H1 (cell line): ENCODE measurements around the gene FCF1. TPM values are rescaled to one million over a fixed set of nuclear protein-coding genes. Genes with fewer than 3 reads are reported as not detected.

Source experiments
- CTCF ChIA-PET: fragments of 300-600 bp; sonication (Branson Sonifier 250); formaldehyde crosslinking; loops from one replicate; lab custom pipeline; 2021; ENCODE audit not compliant: partially characterized antibody; lab: Charles Lee
- POLR2A ChIA-PET: fragments of 300-600 bp; sonication (Branson Sonifier 250); formaldehyde crosslinking; loops from one replicate; lab custom pipeline; 2021; ENCODE audit warnings: inconsistent platforms; ENCODE audit not compliant: partially characterized antibody; lab: Charles Lee
- DNase-seq, 2 experiments: peaks; one replicate each; pipeline versions ENCODE4 v3.0.0 to v3.0.0-alpha.2; 2010 to 2022; ENCODE audit warnings: low spot score in 2 of 2, low read depth in 1 of 2, mixed read lengths in 1 of 2
- FAIRE-seq: peaks from 2 replicates; lab custom pipeline; 2011; peaks lifted over from hg19 to GRCh38; lab: Jason Lieb, UNC
- H2AFZ ChIP-seq: 2 replicates; pipeline ENCODE4 v1.8.1; 2012; ENCODE audit warnings: low read length, inconsistent platforms
- H2AK5ac ChIP-seq: 2 replicates; pipeline ENCODE4 v1.6.1; 2013; ENCODE audit warnings: low read depth, low read length
- H2BK120ac ChIP-seq: replicated peaks from 2 replicates; pipeline ENCODE3; 2013; ENCODE audit warnings: low read depth, low read length, inconsistent platforms
- H2BK12ac ChIP-seq: 2 replicates; pipeline ENCODE4 v1.6.1; 2013; ENCODE audit warnings: low read depth, low read length
- H2BK15ac ChIP-seq: 2 replicates; pipeline ENCODE4 v1.6.1; 2013; ENCODE audit warnings: low read length
- H2BK20ac ChIP-seq: 2 replicates; pipeline ENCODE4 v1.6.1; 2013; ENCODE audit warnings: low read length
- H2BK5ac ChIP-seq: 2 replicates; pipeline ENCODE4 v1.6.1; 2013; ENCODE audit warnings: low read depth, low read length
- H3K14ac ChIP-seq: 2 replicates; pipeline ENCODE4 v1.6.1; 2013; ENCODE audit warnings: inconsistent platforms; ENCODE audit not compliant: insufficient read length
- H3K18ac ChIP-seq: 2 replicates; pipeline ENCODE4 v1.6.1; 2013; ENCODE audit warnings: low read length; ENCODE audit errors: extremely low read depth
- H3K23ac ChIP-seq: 2 replicates; pipeline ENCODE4 v1.6.1; 2013; ENCODE audit warnings: inconsistent platforms; ENCODE audit not compliant: insufficient read length
- H3K23me2 ChIP-seq: 2 replicates; pipeline ENCODE4 v1.6.1; 2013; ENCODE audit warnings: low read depth, low read length
- H3K27ac ChIP-seq: 2 replicates; pipeline ENCODE4 v1.6.1; 2011; ENCODE audit warnings: low read depth, low read length, inconsistent platforms
- H3K27me3 ChIP-seq, 4 experiments: replicated peaks in 1 of 4; 1 replicate in 1 of 4; 2 replicates in 3 of 4; pipeline versions ENCODE4 v1.6.1 to v1.8.1; 2011 to 2013; ENCODE audit warnings: low read length in 3 of 4, mild to moderate bottlenecking in 3 of 4, inconsistent platforms in 2 of 4, mixed read lengths in 2 of 4, moderate library complexity in 1 of 4; ENCODE audit not compliant: control insufficient read depth in 3 of 4, insufficient read depth in 3 of 4; ENCODE audit errors: extremely low read depth in 1 of 4
- H3K36me3 ChIP-seq, 4 experiments: 2 replicates each; pipeline versions ENCODE4 v1.6.1 to v1.8.1; 2011 to 2013; ENCODE audit warnings: mild to moderate bottlenecking in 4 of 4, low read length in 3 of 4, moderate library complexity in 2 of 4, control low read depth in 1 of 4, inconsistent platforms in 1 of 4; ENCODE audit not compliant: insufficient read depth in 4 of 4, control insufficient read depth in 2 of 4
- H3K4ac ChIP-seq: replicated peaks from 2 replicates; pipeline ENCODE3; 2013; ENCODE audit warnings: low read length, low read depth, mixed read lengths, inconsistent platforms; ENCODE audit not compliant: insufficient read length
- H3K4me1 ChIP-seq, 4 experiments: replicated peaks in 1 of 4; 1 replicate in 1 of 4; 2 replicates in 3 of 4; pipeline versions ENCODE4 v1.6.1 to v1.8.1; 2011 to 2013; ENCODE audit warnings: low read length in 3 of 4, inconsistent platforms in 2 of 4, mixed read lengths in 1 of 4; ENCODE audit not compliant: insufficient read depth in 4 of 4, control insufficient read depth in 3 of 4
- H3K4me2 ChIP-seq, 2 experiments: 2 replicates each; pipeline versions ENCODE4 v1.6.1 to v1.8.1; 2011 to 2013; ENCODE audit warnings: low read depth in 2 of 2, low read length in 2 of 2, control low read depth in 1 of 2, inconsistent platforms in 1 of 2, mild to moderate bottlenecking in 1 of 2; ENCODE audit not compliant: insufficient read depth in 1 of 2
- H3K4me3 ChIP-seq, 4 experiments: fragments of 200-600, 300-600 bp in 1 of 4; sonication (generic), shearing (Covaris generic), sonication (Bioruptor Twin) in 1 of 4; 2 replicates each; pipeline versions ENCODE4 v1.5.1 to v1.8.1; 2011 to 2016; ENCODE audit warnings: low read length in 4 of 4, low read depth in 3 of 4, control low read depth in 2 of 4, inconsistent platforms in 2 of 4, mild to moderate bottlenecking in 2 of 4, mixed read lengths in 1 of 4, moderate library complexity in 1 of 4; ENCODE audit not compliant: insufficient read depth in 2 of 4; ENCODE audit errors: extremely low read depth in 1 of 4
- H3K56ac ChIP-seq: replicated peaks from 2 replicates; pipeline ENCODE3; 2013; ENCODE audit warnings: low read depth, mild to moderate bottlenecking, mixed read lengths, low read length, inconsistent platforms; ENCODE audit not compliant: insufficient read length
- H3K79me1 ChIP-seq: 2 replicates; pipeline ENCODE4 v1.6.1; 2013; ENCODE audit warnings: low read depth, low read length, control low read depth
- H3K79me2 ChIP-seq, 2 experiments: 2 replicates each; pipeline versions ENCODE4 v1.6.1 to v1.8.1; 2012 to 2013; ENCODE audit warnings: low read length in 2 of 2, mild to moderate bottlenecking in 2 of 2, inconsistent platforms in 1 of 2; ENCODE audit not compliant: insufficient read depth in 2 of 2, control insufficient read depth in 1 of 2
- H3K9ac ChIP-seq, 4 experiments: replicated peaks in 1 of 4; 1 replicate in 1 of 4; 2 replicates in 3 of 4; pipeline versions ENCODE4 v1.6.1 to v1.8.1; 2011 to 2013; ENCODE audit warnings: low read depth in 3 of 4, low read length in 3 of 4, control low read depth in 2 of 4, mild to moderate bottlenecking in 2 of 4, moderate library complexity in 2 of 4, inconsistent platforms in 1 of 4; ENCODE audit errors: extremely low read depth in 1 of 4
- H3K9me3 ChIP-seq, 2 experiments: 2 replicates each; pipeline versions ENCODE4 v1.6.1 to v1.8.1; 2012 to 2013; ENCODE audit warnings: mild to moderate bottlenecking in 2 of 2, moderate library complexity in 2 of 2, control low read depth in 1 of 2, inconsistent platforms in 1 of 2, low read depth in 1 of 2, low read length in 1 of 2, mixed read lengths in 1 of 2; ENCODE audit not compliant: insufficient read depth in 2 of 2
- H4K20me1 ChIP-seq, 2 experiments: replicated peaks in 1 of 2; 2 replicates each; pipeline versions ENCODE3 to v1.8.1; 2011 to 2013; ENCODE audit warnings: inconsistent platforms in 2 of 2, low read length in 2 of 2, mild to moderate bottlenecking in 1 of 2; ENCODE audit not compliant: insufficient read depth in 2 of 2, control insufficient read depth in 1 of 2
- H4K5ac ChIP-seq: 2 replicates; pipeline ENCODE4 v1.6.1; 2013; ENCODE audit warnings: low read length, low read depth, mixed read lengths, inconsistent platforms; ENCODE audit not compliant: insufficient read length
- H4K8ac ChIP-seq: 2 replicates; pipeline ENCODE4 v1.8.0; 2013; ENCODE audit warnings: mild to moderate bottlenecking, moderate library complexity, low read length, inconsistent platforms; ENCODE audit not compliant: insufficient read depth; ENCODE audit errors: extremely low read depth
- H4K91ac ChIP-seq: replicated peaks from 2 replicates; pipeline ENCODE3; 2013; ENCODE audit warnings: low read length, mixed read lengths, inconsistent platforms; ENCODE audit not compliant: insufficient read length
- BACH1 ChIP-seq: IDR thresholded peaks from 2 replicates; pipeline ENCODE4 v1.6.1; 2012; ENCODE audit warnings: low read length, improper control_type of control experiment
- CBX8 ChIP-seq: fragments of 300-800, 300-1000 bp; sonication (generic); IDR thresholded peaks from 2 replicates; pipeline ENCODE4 v1.7.1; 2016; ENCODE audit warnings: low read depth, low read length, borderline replicate concordance
- GABPA ChIP-seq: IDR thresholded peaks from 2 replicates; pipeline ENCODE4 v1.6.1; 2011; ENCODE audit warnings: mild to moderate bottlenecking, low read length, moderate library complexity, borderline replicate concordance; ENCODE audit not compliant: insufficient read depth
- HDAC6 ChIP-seq: IDR thresholded peaks from one replicate; pipeline ENCODE4 v1.7.1; 2012; ENCODE audit warnings: low read depth, mild to moderate bottlenecking, inconsistent platforms, low read length, moderate library complexity
- JUN ChIP-seq: IDR thresholded peaks from 2 replicates; pipeline ENCODE4 v1.6.1; 2011; ENCODE audit warnings: low read depth, mild to moderate bottlenecking, improper control_type of control experiment, low read length
- MAFK ChIP-seq: IDR thresholded peaks from 2 replicates; pipeline ENCODE4 v1.6.1; 2012; ENCODE audit warnings: low read depth, mild to moderate bottlenecking, improper control_type of control experiment, low read length
- MAX ChIP-seq: IDR thresholded peaks from 2 replicates; pipeline ENCODE4 v1.6.1; 2012; ENCODE audit warnings: inconsistent platforms
- RNF2 ChIP-seq: fragments of 200-900, 300-1000 bp; sonication (generic); IDR thresholded peaks from 2 replicates; pipeline ENCODE4 v1.7.1; 2016; ENCODE audit warnings: borderline replicate concordance, low read depth, mild to moderate bottlenecking, antibody characterized with exemption, low read length; ENCODE audit not compliant: poor library complexity, severe bottlenecking; ENCODE audit errors: missing control alignments
- RXRA ChIP-seq: IDR thresholded peaks from 2 replicates; pipeline ENCODE4 v1.6.1; 2011; ENCODE audit warnings: low read depth, mild to moderate bottlenecking, low read length, moderate library complexity; ENCODE audit not compliant: insufficient read depth
- SIRT6 ChIP-seq: IDR thresholded peaks from one replicate; pipeline ENCODE4 v1.7.1; 2012; ENCODE audit warnings: low read length, inconsistent platforms
- SIX5 ChIP-seq: IDR thresholded peaks from 2 replicates; pipeline ENCODE4 v1.6.1; 2011; ENCODE audit warnings: mild to moderate bottlenecking, low read depth, low read length
- SRF ChIP-seq: IDR thresholded peaks from 2 replicates; pipeline ENCODE4 v1.6.1; 2011; ENCODE audit warnings: mild to moderate bottlenecking, low read depth, low read length, moderate library complexity
- TCF12 ChIP-seq: IDR thresholded peaks from 2 replicates; pipeline ENCODE4 v1.6.1; 2011; ENCODE audit warnings: low read depth, mild to moderate bottlenecking, low read length
- YY1 ChIP-seq: IDR thresholded peaks from 2 replicates; pipeline ENCODE4 v1.6.1; 2011; ENCODE audit warnings: low read depth, mild to moderate bottlenecking, low read length
- WGBS, 2 experiments: shearing (Covaris generic) in 1 of 2; methylation state at CpG; one replicate each; pipeline versions ENCODE4 v1.1.6 to v1.1.7; 2013 to 2015; ENCODE audit warnings: low lambda C conversion rate in 2 of 2, mixed read lengths in 2 of 2, inconsistent platforms in 1 of 2, low coverage in 1 of 2, missing lambda C conversion rate in 1 of 2; ENCODE audit not compliant: insufficient replicate concordance in 2 of 2, insufficient coverage in 1 of 2, insufficient read length in 1 of 2; ENCODE audit errors: extremely low coverage in 1 of 2, missing lambda C conversion rate in 1 of 2; 5-methylcytosine and 5-hydroxymethylcytosine counted together
- polyA plus RNA-seq, 7 experiments: library from polyadenylated mRNA; depleted of rRNA in 3 of 7; stranded (reverse) in 5 of 7; unstranded in 2 of 7; fragments of >200 nt in 5 of 7; fragments of 200-250 nt in 2 of 7; gene quantifications; 1 replicate in 5 of 7; 2 replicates in 1 of 7; 4 replicates in 1 of 7; pipeline versions ENCODE4 v1.2.1 to v1.2.3, GENCODE V29; 2011 to 2013; ENCODE audit warnings: missing spikeins in 2 of 7, mixed read lengths in 2 of 7
- total RNA-seq: library from RNA; stranded (reverse); fragmentation: NEBNext Ultra II Directional; extraction: Animal tissue kit (Norgen Biotek cat#: 25700); gene quantifications from 2 replicates; pipeline ENCODE4 v1.2.1, GENCODE V29; 2021

Gene FCF1
- total and polyA plus RNA-seq, 2 of the 8 experiments (the other 6 are each of a cell fraction or from before 2014, with no cell fraction given), result 48.1 to 84.3 TPM

DNA sequence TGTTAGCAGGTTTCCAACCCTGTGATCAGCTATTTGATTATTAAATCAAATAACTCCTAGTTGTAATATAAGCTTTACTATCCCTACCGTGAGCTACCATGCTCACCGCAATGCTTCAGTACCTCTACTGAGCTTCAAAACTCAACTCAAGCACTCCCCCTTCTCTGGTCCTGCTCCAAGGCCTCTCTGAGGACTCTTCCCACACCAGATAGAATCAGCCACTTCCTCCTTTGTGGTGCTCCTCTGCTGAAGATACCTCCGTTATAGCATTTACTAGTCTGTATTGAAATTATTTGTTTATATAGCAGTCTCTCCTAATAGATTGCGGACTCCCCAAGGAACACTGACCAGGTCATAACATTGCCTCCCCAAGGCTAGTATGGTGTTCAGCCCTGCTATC, 17.5 kb upstream of the FCF1 start:
- no peak overlapping the region for H2BK5ac ChIP-seq
- 94% methylated on average over 4 of the region's 4 CpGs; no CpG with 5 or more reads in 1 of the 2 experiments for WGBS, 2 experiments
- H3K14ac ChIP-seq, result no peak overlapping the region
- H2BK12ac ChIP-seq, result no peak overlapping the region
- CTCF ChIA-PET, result interaction anchor here (2.0 kb wide), 1 partner anchor 11 kb away, joined by 5 read pairs; no protein-coding TSS in a partner anchor
- H3K36me3 ChIP-seq, result peaks cover 0 to 12% (median 4%) of the 10 kb centered on the region in 4 experiments; a peak in 4 of 8 replicates
- DNase-seq (no peak), FAIRE-seq (no peak)
- no peak overlapping the region for H3K27ac ChIP-seq
- H4K5ac ChIP-seq, result no peak overlapping the region
- H3K23ac ChIP-seq, result no peak overlapping the region
- H3K27me3 ChIP-seq, result no peaks in the 10 kb centered on the region
- H3K79me2 ChIP-seq, result peaks cover 0 to 45% of the 10 kb centered on the region in 2 experiments; a peak in 2 of 4 replicates
- no peak overlapping the region for H3K4me2 ChIP-seq
- peaks cover 0 to 4% of the 10 kb centered on the region in 2 experiments for H4K20me1 ChIP-seq
- no peak overlapping the region for H3K18ac ChIP-seq
- H2BK120ac ChIP-seq, result no peak overlapping the region
- H3K56ac ChIP-seq, result no peak overlapping the region
- H3K4me3 ChIP-seq, result no peak overlapping the region
- H2AFZ ChIP-seq, result no peak overlapping the region
- no peak overlapping the region for H3K9ac ChIP-seq
- no peak overlapping the region for H2BK20ac ChIP-seq
- H3K23me2 ChIP-seq, result no peaks in the 10 kb centered on the region
- no peak overlapping the region for H4K8ac ChIP-seq
- POLR2A ChIA-PET, result no interaction called here
- peaks cover 3% of the 10 kb centered on the region for H3K79me1 ChIP-seq
- H3K4me1 ChIP-seq, result no peaks in the 10 kb centered on the region
- no peak overlapping the region for H3K4ac ChIP-seq
- no peaks in the 10 kb centered on the region for H3K9me3 ChIP-seq
- no peak overlapping the region for H4K91ac ChIP-seq
- H2AK5ac ChIP-seq, result no peak overlapping the region
- no peak overlapping the region for H2BK15ac ChIP-seq
- TF ChIP-seq SRF (no peak), SIRT6 (no peak), YY1 (no peak), GABPA (no peak), HDAC6 (no peak), CBX8 (no peak), RXRA (no peak), MAFK (no peak), MAX (no peak), BACH1 (no peak), JUN (no peak), TCF12 (no peak), RNF2 (no peak), SIX5 (no peak)
